D341Med (cell line): Measurements from ENCODE around the gene RMI1.

Experiments
- DNase-seq: peaks from one replicate; pipeline ENCODE4 v3.0.0; 2012; ENCODE audit warnings: low spot score

The RMI1 gene

GRCh38 chr9:83969602-83970001 lies 11.0 kb upstream of the RMI1 start:
- no peak for DNase-seq

- DNase-seq = no peak
These were observed 9.1 kb upstream of the RMI1 start for GRCh38 chr9:83971485-83971884.

GRCh38 chr9:83972286-83972685 lies 8.3 kb upstream of the RMI1 start:
- no peak for DNase-seq

GRCh38 chr9:83975300-83975699 lies 5.3 kb upstream of the RMI1 start:
- no peak for DNase-seq

DNA sequence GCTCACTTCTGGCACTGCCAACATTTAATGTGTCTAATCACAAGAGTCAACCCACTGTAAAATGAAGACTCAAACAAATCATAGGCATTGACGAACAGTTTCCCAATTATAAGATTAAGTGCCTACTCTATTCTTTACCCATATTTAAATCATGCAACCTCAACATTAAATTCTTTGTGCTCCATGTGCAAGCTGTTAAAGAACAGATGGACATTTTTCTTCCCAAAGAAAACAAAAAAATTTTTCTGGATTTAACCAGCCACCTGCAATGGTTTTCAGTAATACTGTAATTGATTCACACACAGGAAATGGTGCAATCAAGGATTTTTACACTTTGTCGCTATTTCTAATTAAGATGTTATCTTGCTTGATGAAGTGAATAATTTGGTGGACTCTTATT lies 4.2 kb upstream of the RMI1 start:
- DNase-seq = no peak

DNA sequence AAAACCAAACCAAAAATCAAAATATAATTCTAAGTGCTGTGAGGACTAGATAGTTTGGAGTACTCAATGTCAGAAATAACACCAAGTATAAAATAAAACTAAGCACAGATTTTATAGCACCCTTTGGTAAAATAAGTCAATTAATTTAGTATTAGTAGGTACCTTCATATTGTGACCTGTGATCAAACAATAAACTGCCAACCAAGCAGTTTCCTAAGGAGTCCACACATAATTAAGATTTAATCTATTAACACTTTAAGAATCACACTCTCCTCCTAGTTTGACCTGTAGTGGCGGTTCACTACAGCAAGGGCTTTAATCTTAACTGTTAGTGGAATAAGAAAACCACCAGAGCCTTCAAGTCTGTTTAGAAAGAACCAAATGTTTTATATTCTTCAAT lies 3.4 kb upstream of the RMI1 start:
- DNase-seq = no peak

- DNase-seq = peak; percentile 78
These were observed 1.4 kb upstream of the RMI1 start for GRCh38 chr9:83978992-83979811.

GRCh38 chr9:83979812-83980394 lies 702 bp upstream of the RMI1 start, which contains the start of gene HNRNPK:
Gene HNRNPK, minus strand, starts transcription at chr9:83980215. Its CDS starts 1,963 bp downstream, at chr9:83978252.
- DNase-seq = peak; percentile 99

DNA sequence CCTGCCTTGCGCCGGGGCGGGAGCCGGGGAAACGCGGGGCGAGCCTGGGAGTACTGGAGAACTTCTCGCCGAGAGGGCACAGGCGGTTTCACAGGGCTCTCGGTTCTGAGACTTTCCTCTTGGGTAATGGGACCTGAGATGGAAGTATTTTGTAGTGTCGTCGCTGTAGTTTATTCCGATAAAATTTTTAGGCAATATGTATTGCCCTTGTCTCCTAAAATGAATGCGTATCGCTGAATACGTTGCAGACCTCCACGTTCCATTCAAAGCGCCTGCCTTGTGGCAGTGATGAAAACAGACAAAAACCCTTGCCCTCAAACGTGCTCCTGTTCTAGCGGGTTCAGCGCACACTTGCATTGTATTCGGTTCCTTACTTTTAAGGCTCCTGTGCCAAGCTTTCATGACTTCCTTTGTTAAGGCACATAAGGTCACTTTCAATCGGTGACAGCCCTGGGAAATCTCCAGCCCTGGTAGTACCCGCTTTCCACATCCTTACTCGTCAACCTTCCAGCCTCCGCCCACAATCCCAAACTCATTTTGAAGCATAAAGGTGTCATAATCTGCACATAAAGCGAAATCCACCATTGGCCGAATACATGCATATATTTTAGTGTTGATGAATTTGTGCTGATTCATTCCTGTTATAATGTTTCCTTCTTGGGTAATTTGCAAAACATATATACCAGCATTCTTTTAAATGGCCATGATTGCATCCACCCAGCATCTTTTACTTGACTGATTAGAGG lies 694 bp downstream of the RMI1 start:
- DNase-seq = no peak

GRCh38 chr9:83986195-83986594 lies 5.6 kb downstream of the RMI1 start:
- DNase-seq = no peak

DNA sequence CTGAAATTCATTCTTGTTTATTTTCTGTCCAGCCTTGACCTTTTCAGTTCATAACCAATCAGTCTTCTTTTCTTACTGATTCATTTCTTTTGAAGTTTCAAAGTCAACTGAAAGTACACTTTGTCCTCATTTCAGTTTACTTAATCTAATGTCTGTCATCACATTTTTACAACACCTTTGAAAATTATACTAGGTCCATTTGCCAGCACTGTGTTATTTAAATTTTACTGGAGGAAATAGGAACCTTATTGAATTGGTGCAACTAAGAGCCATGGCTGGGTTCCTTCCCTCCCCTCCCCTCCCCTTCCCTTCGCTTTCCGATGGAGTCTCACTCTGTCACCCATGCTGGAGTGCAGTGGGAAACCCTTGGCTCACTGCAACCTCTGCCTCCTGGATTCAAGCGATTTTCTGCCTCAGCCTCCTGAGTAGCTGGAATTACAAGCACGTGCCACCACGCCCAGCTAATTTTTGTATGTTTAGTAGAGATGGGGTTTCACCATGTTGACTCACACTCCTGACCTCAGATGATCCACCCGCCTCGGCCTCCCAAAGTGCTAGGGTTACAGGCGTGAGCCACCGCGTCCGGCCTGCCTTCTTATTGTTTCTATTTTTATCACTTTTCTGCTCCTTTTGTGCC lies 6.3 kb downstream of the RMI1 start:
- DNase-seq = no peak

DNA sequence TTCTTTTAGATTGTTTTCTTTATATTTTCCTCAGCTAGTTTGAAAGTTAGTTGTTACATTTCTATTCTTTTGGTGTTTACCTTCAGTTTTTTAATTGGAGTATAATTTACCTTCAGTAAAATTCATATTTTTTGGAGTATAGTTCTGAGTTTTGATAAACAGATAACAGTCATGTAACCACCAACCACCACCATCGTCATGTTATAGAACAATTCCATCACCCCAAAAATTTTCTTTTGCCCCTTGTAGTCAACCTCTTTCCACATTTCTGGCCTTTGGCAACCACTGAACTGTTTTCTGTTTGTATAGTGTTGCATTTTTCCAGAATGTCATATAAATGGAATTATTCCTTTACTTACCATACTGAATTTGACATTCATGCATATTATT lies 6.8 kb downstream of the RMI1 start:
- DNase-seq = no peak

GRCh38 chr9:83988411-83988810 lies 7.8 kb downstream of the RMI1 start:
- DNase-seq = no peak

- DNase-seq = no peak
These were observed 10.8 kb downstream of the RMI1 start for GRCh38 chr9:83991355-83991754.

DNA sequence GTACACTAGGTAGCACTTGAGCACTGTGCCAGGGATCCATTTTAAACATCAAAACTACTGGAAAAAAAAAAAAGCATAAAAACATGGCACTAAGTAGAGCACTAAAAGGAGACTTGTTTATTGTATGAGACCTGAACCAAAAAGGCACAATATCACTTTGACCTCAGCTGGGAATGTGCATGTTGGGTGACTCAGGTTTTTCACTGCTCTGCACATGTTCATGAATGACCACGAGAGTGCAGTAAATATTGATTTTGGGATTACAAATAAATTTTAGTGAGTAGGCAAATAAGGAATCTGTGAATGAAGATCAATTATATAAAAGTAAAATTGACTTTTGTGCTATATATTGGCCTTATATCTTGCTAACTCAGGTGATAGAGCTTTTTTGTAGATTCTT lies 11.8 kb downstream of the RMI1 start:
- DNase-seq = no peak

GRCh38 chr9:83992901-83993300 lies 12.3 kb downstream of the RMI1 start:
- DNase-seq = no peak

GRCh38 chr9:83996126-83996525 lies 15.5 kb downstream of the RMI1 start:
- DNase-seq = no peak

GRCh38 chr9:83999141-83999918 lies 18.7 kb downstream of the RMI1 start:
- no peak for DNase-seq

GRCh38 chr9:84000186-84000585 lies 19.6 kb downstream of the RMI1 start:
- no peak for DNase-seq

DNA sequence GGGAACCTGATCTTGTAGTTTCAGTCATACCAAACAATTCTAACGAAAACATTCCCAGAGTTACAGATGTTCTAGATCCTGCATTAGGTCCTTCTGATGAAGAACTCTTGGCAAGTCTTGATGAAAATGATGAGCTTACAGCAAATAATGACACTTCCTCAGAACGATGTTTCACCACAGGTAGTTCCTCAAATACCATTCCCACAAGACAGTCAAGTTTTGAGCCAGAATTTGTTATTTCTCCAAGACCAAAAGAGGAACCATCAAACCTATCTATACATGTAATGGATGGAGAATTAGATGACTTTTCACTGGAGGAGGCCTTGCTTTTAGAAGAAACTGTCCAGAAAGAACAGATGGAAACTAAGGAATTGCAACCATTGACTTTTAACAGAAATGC lies 21.0 kb downstream of the RMI1 start:
- no peak for DNase-seq

DNA sequence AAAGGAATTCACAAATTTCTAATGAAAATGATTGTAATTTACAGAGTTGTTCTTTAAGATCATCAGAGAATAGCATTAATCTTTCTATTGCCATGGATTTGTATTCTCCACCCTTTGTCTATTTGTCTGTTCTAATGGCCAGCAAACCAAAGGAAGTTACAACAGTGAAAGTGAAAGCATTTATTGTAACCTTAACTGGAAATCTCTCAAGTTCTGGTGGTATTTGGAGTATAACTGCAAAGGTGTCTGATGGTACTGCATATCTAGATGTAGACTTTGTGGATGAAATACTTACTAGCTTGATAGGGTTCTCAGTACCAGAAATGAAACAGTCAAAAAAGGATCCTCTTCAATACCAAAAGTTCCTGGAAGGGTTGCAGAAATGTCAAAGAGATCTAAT lies 21.7 kb downstream of the RMI1 start:
- no peak for DNase-seq

DNA sequence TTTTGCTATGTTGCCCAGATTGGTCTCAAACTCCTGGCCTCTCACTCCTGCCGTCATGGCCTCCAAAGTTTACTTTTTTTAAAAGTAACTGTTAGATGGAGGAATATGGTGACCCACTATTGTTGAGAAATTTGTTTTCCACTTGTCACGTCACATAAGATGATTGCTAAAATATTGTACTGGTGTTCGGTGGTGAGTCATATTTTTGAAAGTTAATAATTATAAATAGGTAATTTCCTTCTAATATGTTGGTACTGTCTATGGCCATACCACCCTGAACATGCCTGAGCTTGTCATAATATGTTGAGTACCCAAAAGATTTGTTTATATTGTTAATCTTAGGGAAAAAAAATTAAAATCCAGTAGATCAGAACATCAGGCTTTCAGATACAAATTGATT lies 22.6 kb downstream of the RMI1 start:
- no peak for DNase-seq
